Measurements from ENCODE around the gene MRPL18. TPM values are rescaled to one million over a fixed set of nuclear protein-coding genes. Genes with fewer than 3 reads are reported as not detected.

MRPL18 gene
- total RNA-seq, 2 donors from 2014 or later = 35.0 to 84.0 TPM

DNA sequence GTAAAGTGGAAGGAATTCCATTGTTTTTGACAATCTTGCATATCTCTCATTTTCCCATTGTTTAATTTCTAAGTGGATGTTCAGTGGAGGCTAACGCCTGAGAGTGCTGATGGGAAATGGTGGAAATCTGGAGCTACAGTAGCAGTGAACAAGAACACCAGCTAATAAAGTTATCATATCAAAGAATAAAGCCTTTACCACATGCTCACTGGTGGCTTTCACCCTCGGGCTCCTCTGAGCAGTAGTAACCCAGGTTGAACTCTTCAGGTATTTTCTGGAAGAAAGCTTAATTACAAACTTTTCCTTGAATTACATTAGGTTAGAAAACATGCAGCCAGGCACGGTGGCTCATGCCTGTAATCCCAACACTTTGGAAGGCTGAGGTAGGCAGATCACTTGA is 38.8 kb upstream of the MRPL18 start:
- no peak for DNase-seq
- WGBS, 2 donors = 86 to 88% methylated on average over 3 of the region's 3 CpGs
- Histone ChIP-seq H3K27me3 (no peaks in the 10 kb centered on the region), H3K27ac (no peak overlapping the region), H3K36me3 (replicated peaks in 1 of 2; ENCODE audit: insufficient read depth in 1 of 2, low read depth in 2 of 2) (peaks cover 5 to 41% of the 10 kb centered on the region in 2 donors), H3K4me3 (no peak overlapping the region), H3K9me3 (no peaks in the 10 kb centered on the region), H3K4me1 (no peaks in the 10 kb centered on the region)
- intact Hi-C loops (cut with DNase I) = no loop called here
- TF ChIP-seq, protein P1, sequence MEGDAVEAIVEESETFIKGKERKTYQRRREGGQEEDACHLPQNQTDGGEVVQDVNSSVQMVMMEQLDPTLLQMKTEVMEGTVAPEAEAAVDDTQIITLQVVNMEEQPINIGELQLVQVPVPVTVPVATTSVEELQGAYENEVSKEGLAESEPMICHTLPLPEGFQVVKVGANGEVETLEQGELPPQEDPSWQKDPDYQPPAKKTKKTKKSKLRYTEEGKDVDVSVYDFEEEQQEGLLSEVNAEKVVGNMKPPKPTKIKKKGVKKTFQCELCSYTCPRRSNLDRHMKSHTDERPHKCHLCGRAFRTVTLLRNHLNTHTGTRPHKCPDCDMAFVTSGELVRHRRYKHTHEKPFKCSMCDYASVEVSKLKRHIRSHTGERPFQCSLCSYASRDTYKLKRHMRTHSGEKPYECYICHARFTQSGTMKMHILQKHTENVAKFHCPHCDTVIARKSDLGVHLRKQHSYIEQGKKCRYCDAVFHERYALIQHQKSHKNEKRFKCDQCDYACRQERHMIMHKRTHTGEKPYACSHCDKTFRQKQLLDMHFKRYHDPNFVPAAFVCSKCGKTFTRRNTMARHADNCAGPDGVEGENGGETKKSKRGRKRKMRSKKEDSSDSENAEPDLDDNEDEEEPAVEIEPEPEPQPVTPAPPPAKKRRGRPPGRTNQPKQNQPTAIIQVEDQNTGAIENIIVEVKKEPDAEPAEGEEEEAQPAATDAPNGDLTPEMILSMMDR (IDR thresholded peaks at IDR 0.05) = no peak
- TF ChIP-seq POLR2A (IDR thresholded peaks at IDR 0.05) = no peak
- no peak for ATAC-seq

DNA sequence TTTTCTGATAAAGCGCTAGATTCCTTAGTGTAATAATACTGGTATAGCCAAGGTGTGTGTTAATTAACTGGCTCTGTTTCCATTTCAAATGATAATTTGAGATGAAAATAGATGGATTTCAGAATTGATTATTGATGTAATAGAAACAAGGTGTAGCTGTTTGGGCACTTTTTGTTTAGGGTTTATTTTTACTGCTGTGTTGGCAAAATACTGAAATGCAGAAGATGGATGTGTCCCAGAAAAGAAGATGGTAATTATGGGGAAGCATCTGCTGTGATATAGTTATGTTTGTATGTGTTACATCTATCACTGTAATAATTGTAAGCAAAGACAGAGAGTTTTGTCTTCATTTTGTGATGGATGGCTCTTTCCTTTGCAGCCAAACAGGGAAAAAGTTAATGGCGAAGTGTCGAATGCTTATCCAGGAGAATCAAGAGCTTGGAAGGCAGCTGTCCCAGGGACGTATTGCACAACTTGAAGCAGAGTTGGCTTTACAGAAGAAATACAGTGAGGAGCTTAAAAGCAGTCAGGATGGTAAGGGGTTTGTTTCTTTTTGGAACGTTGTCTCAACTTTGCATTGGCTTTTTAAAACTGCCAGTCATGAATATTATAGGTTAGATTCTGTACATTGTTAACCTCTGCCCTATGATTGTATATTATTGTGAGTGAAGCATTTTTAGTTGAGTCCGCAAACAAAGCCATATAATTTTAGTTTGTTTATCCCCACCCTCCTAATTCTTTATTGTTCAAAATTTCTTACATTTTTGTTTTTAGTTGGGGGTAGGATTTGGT is 37.0 kb upstream of the MRPL18 start:
- intact Hi-C loops (cut with DNase I) = no loop called here

DNA sequence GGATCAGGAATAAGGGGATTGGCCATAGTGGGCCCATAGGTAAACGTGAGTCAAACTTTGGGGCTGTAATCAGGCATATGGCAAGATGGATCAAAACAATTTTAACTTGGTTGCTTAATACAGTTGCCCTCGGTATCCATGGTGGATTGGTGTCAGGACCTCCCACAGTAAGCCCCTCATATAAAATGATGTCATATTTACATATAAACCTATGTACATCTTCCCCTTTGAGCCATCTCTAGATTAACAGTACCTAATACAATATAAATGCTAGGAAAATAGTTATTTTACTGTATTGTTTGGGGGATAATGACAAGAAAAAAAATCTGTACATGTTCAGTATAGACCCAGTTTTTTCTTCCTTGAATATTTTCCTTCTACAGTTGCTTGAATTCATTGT is 35.9 kb upstream of the MRPL18 start:
- ATAC-seq (no peak), DNase-seq (no peak)
- WGBS, 2 donors = 70 to 98% methylated on average over 2 of the region's 2 CpGs
- H3K9me3 ChIP-seq = no peaks in the 10 kb centered on the region
- no peaks in the 10 kb centered on the region for H3K27me3 ChIP-seq
- TF ChIP-seq POLR2A (IDR thresholded peaks at IDR 0.05) = no peak
- H3K4me3 ChIP-seq = no peak overlapping the region
- H3K4me1 ChIP-seq = no peaks in the 10 kb centered on the region
- no peak overlapping the region for H3K27ac ChIP-seq
- H3K36me3 ChIP-seq (replicated peaks in 1 of 2; ENCODE audit: insufficient read depth in 1 of 2, low read depth in 2 of 2) = peaks cover 5 to 37% of the 10 kb centered on the region in 2 donors
- intact Hi-C loops (cut with DNase I) = no loop called here

More for the DNA sequence above, 37.0 kb upstream of the MRPL18 start:
- WGBS, 2 donors = 75 to 83% methylated on average over 6 of the region's 6 CpGs
- TF ChIP-seq, protein P1 (IDR thresholded peaks at IDR 0.05) = no peak
- TF ChIP-seq POLR2A (IDR thresholded peaks at IDR 0.05) = no peak
- no peaks in the 10 kb centered on the region for H3K4me1 ChIP-seq
- H3K9me3 ChIP-seq = no peaks in the 10 kb centered on the region
- no peak overlapping the region for H3K27ac ChIP-seq
- no peaks in the 10 kb centered on the region for H3K27me3 ChIP-seq
- H3K4me3 ChIP-seq = no peak overlapping the region
- ATAC-seq (no peak), DNase-seq (no peak)
- H3K36me3 ChIP-seq (replicated peaks in 1 of 2; ENCODE audit: insufficient read depth in 1 of 2, low read depth in 2 of 2) = peaks cover 5 to 36% of the 10 kb centered on the region in 2 donors

DNA sequence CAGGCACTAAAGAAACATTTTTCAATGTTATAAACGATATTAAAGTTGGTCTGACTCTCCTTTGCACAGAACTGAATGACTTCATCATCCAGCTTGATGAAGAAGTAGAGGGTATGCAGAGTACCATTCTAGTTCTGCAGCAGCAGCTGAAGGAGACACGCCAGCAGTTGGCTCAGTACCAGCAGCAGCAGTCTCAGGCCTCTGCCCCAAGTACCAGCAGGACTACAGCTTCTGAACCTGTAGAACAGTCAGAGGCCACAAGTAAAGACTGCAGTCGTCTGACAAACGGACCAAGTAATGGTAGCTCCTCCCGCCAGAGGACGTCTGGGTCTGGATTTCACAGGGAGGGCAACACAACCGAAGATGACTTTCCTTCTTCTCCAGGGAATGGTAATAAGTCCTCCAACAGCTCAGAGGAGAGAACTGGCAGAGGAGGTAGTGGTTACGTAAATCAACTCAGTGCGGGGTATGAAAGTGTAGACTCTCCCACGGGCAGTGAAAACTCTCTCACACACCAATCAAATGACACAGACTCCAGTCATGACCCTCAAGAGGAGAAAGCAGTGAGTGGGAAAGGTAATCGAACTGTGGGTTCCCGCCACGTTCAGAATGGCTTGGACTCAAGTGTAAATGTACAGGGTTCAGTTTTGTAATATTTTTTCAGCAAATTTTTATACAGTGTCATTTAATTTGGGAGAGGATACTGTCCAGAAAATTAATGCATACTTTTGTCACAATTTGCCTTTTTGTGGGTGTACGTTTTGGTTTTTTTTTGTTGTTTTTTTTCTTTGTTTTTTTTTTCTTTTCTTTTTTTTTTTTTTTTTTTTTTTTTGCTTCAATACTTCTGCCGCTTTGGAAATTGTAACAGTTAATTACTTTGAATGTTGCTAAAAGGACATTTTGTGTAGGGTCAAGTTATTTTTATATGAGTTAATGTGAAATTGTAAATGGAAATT is 35.0 kb upstream of the MRPL18 start:
- Histone ChIP-seq H3K27me3 (no peaks in the 10 kb centered on the region), H3K36me3 (replicated peaks in 1 of 2; ENCODE audit: insufficient read depth in 1 of 2, low read depth in 2 of 2) (peaks cover 5 to 37% of the 10 kb centered on the region in 2 donors), H3K27ac (no peak overlapping the region), H3K9me3 (no peaks in the 10 kb centered on the region), H3K4me1 (peaks cover 2% of the 10 kb centered on the region), H3K4me3 (no peak overlapping the region)
- WGBS, 2 donors = 76 to 79% methylated on average over 15 of the region's 15 CpGs
- ATAC-seq = no peak
- TF ChIP-seq, protein P1 (IDR thresholded peaks at IDR 0.05) = no peak
- no peak for TF ChIP-seq POLR2A (IDR thresholded peaks at IDR 0.05)
- intact Hi-C loops (cut with DNase I) = no loop called here
- DNase-seq = no peak

DNA sequence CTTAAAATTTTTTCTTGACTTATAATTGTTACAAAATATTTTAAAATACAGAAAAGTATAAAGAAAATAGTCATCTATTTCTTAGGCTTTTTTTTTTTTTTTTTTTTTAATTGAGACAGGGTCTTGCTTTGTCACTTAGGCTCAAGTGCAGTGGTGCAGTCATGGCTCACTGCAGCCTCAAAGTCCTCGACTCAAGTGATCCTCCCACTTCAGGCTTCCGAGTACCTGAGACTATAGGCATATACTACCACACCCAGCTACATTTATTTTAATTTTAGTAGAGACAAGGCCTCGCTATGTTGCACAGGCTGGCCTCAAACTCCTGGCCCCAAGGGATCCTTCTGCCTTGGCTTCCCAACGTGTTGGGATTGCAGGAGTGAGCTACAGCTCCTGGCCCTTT is 33.8 kb upstream of the MRPL18 start:
- intact Hi-C loops (cut with DNase I) = no loop called here
- Histone ChIP-seq H3K36me3 (replicated peaks in 1 of 2; ENCODE audit: insufficient read depth in 1 of 2, low read depth in 2 of 2) (peaks cover 3 to 33% of the 10 kb centered on the region in 2 donors), H3K27ac (no peak overlapping the region), H3K9me3 (no peaks in the 10 kb centered on the region), H3K27me3 (no peaks in the 10 kb centered on the region), H3K4me1 (peaks cover 11% of the 10 kb centered on the region), H3K4me3 (no peak overlapping the region)
- TF ChIP-seq POLR2A (IDR thresholded peaks at IDR 0.05) = no peak
- TF ChIP-seq, protein P1 (IDR thresholded peaks at IDR 0.05) = no peak
- ATAC-seq (no peak), DNase-seq (no peak)
- 82 to 96% methylated on average over 4 of the region's 4 CpGs for WGBS, 2 donors

Measured in body of pancreas (tissue), 4 donors.